Transverse colon (tissue), 3 donors: ENCODE data around the gene C15orf40.
"Not testable (repeated sequence)": the region's sequence is repeated elsewhere in the genome, so short reads cannot be mapped to it uniquely, and the experiment has no call there.

Experiments used
- CTCF ChIP-seq, 5 experiments: fragments of 200-600 bp in 3 of 5; fragments of 450-650 bp in 2 of 5; sonication (generic) in 3 of 5; IDR thresholded peaks; 1 replicate in 2 of 5; 2 replicates in 3 of 5; pipeline ENCODE4 v1.5.1; 2016 to 2017; ENCODE audit warnings: antibody characterized with exemption in 5 of 5, inconsistent platforms in 3 of 5, mild to moderate bottlenecking in 2 of 5, moderate library complexity in 1 of 5
- EP300 ChIP-seq: sonication (generic); formaldehyde crosslinking; IDR thresholded peaks from one replicate; pipeline ENCODE4 v1.6.1; 2017; ENCODE audit warnings: antibody characterized with exemption, low read depth
- POLR2A ChIP-seq: fragments of 450-650 bp; IDR thresholded peaks from one replicate; pipeline ENCODE4 v1.6.1; 2016; ENCODE audit warnings: antibody characterized with exemption, mild to moderate bottlenecking, moderate library complexity

DNA sequence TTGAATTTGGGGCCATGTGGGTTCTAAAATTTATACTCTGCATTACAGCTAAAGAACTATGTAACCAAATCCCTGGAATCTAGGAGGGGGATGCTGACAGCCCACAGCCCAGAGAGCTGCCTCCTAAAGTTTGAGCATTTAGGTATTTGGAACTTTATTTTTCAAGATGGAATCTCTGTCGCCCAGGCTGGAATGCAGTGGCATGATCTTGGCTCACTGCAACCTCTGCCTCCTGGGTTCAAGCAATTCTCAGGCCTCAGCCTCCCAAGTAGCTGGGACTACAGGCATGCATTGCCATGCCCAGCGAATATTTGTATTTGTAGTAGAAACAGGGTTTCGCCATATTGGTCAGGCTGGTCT is 10.8 kb downstream of the C15orf40 start:
- TF ChIP-seq CTCF (IDR thresholded peaks at IDR 0.05); POLR2A; EP300: not testable (repeated sequence)
